Common myeloid progenitor, CD34-positive (primary cell): ENCODE data around the gene PDGFRB.

Experiments used
- CTCF ChIA-PET: fragments of 350-600 bp; sonication (Branson Sonifier 250); formaldehyde crosslinking; loops from one replicate; lab custom pipeline; 2021; ENCODE audit warnings: antibody characterized with exemption; lab: Charles Lee
- POLR2A ChIA-PET: fragments of 350-600 bp; sonication (Branson Sonifier 250); formaldehyde crosslinking; loops from one replicate; lab custom pipeline; 2021; ENCODE audit warnings: antibody characterized with exemption; lab: Charles Lee
- DNase-seq, 3 donors: peaks; one replicate each; pipeline versions ENCODE4 v3.0.0 to v3.0.0-alpha.2; 2013
- H3K27ac ChIP-seq, 2 experiments: 1 replicate in 1 of 2; 2 replicates in 1 of 2; pipeline ENCODE4 v1.7.0; 2013; ENCODE audit warnings: inconsistent platforms in 2 of 2, low read length in 2 of 2, mild to moderate bottlenecking in 2 of 2, low read depth in 1 of 2, moderate library complexity in 1 of 2; ENCODE audit not compliant: severe bottlenecking in 2 of 2, insufficient read depth in 1 of 2, poor library complexity in 1 of 2
- H3K27me3 ChIP-seq, 5 experiments: replicated peaks in 2 of 5; 1 replicate in 3 of 5; 2 replicates in 2 of 5; pipeline versions ENCODE4 v1.6.1 to v1.7.0; 2013; ENCODE audit warnings: low read length in 4 of 5, mild to moderate bottlenecking in 2 of 5, moderate library complexity in 2 of 5, inconsistent platforms in 1 of 5; ENCODE audit not compliant: insufficient read depth in 5 of 5, control insufficient read depth in 4 of 5
- H3K36me3 ChIP-seq, 4 experiments: 1 replicate in 2 of 4; 2 replicates in 2 of 4; pipeline versions ENCODE4 v1.6.1 to v1.7.0; 2013; ENCODE audit warnings: low read length in 3 of 4, control low read depth in 1 of 4, mild to moderate bottlenecking in 1 of 4; ENCODE audit not compliant: control insufficient read depth in 4 of 4, insufficient read depth in 4 of 4
- H3K4me1 ChIP-seq, 4 experiments: 1 replicate in 3 of 4; 2 replicates in 1 of 4; pipeline versions ENCODE4 v1.6.1 to v1.7.1; 2013; ENCODE audit warnings: low read length in 3 of 4, mild to moderate bottlenecking in 3 of 4, control low read depth in 1 of 4, inconsistent platforms in 1 of 4, moderate library complexity in 1 of 4; ENCODE audit not compliant: control insufficient read depth in 4 of 4, insufficient read depth in 4 of 4; ENCODE audit errors: control extremely low read depth in 1 of 4
- H3K4me3 ChIP-seq, 7 experiments: 1 replicate in 4 of 7; 2 replicates in 3 of 7; pipeline versions ENCODE4 v1.5.1 to v1.7.0; 2013; ENCODE audit warnings: mild to moderate bottlenecking in 7 of 7, low read length in 6 of 7, moderate library complexity in 6 of 7, inconsistent platforms in 2 of 7, low read depth in 2 of 7, control low read depth in 1 of 7; ENCODE audit not compliant: insufficient read depth in 4 of 7, control insufficient read depth in 1 of 7; ENCODE audit errors: extremely low read depth in 1 of 7
- H3K9me3 ChIP-seq, 5 experiments: 1 replicate in 4 of 5; 2 replicates in 1 of 5; pipeline versions ENCODE4 v1.6.1 to v1.7.1; 2013; ENCODE audit warnings: low read length in 4 of 5, mild to moderate bottlenecking in 2 of 5, inconsistent platforms in 1 of 5, low read depth in 1 of 5, moderate library complexity in 1 of 5; ENCODE audit not compliant: control insufficient read depth in 4 of 5, insufficient read depth in 2 of 5; ENCODE audit errors: control extremely low read depth in 1 of 5
- WGBS: methylation state at CpG from one replicate; pipeline ENCODE4 v1.1.5; 2013; ENCODE audit not compliant: insufficient coverage; 5-methylcytosine and 5-hydroxymethylcytosine counted together

PDGFRB gene

DNA sequence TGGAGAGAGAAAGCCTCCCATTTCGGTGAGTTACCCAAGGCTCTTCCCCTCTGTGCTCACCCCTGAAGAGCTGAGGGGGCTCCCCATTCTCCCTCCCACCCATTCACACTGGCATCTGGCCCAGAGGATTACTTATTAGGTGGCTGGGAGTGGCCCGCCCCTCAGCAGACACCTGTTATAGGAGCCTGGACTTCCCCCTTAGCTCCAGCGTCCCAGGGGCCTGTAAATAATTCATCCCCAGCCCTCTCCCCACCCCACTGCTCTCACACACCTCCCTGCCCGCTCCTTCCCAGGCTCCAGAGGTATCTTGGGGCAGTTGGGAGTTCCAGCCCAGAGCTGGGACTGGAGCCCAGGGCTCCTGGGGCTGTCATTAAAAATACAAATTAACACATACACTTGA lies 22.6 kb upstream of the PDGFRB start:
- CTCF ChIA-PET = interaction anchor here (0.9 to 3.3 kb wide), 4 partner anchors 12 to 44 kb away, joined by 3 to 10 read pairs (median 6); partner anchors contain the start of gene SLC6A7
- POLR2A ChIA-PET = no interaction called here
- DNase-seq = no peak
- Histone ChIP-seq H3K9me3 (no peaks in the 10 kb centered on the region), H3K36me3 (no peaks in the 10 kb centered on the region), H3K27ac (no peak overlapping the region), H3K4me1 (peaks cover 0 to 9% (median 0%) of the 10 kb centered on the region in 4 experiments), H3K27me3 (peaks cover 0 to 5% (median 0%) of the 10 kb centered on the region in 5 experiments), H3K4me3 (no peak overlapping the region)
- 100% methylated on average over 2 of the region's 4 CpGs for WGBS

DNA sequence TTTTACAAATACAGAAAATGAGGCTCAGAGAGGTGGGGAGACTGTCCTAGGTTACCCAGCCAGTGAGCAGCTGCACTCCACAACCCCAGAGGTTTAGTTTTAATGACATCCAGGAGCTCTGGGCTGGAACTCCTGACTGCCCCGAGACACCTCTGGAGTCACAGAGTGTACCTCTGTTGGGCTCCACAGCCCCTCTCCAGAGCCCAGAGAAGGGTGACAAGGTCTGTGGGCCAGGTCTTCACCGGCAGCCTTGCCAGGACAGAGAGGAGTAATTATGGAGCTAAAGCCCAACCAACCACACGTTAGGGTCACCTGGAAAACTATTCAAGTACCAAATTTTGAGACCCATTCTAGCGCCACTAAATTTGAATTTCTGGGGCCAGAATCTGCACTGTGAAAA lies 22.1 kb upstream of the PDGFRB start:
- CTCF ChIA-PET = interaction anchor here (1.1 to 3.3 kb wide), 7 partner anchors 12 to 810 kb away, joined by 3 to 10 read pairs (median 3); partner anchors contain the start of gene SLC6A7
- Histone ChIP-seq H3K27ac (no peak overlapping the region), H3K4me3 (no peak overlapping the region), H3K4me1 (peaks cover 0 to 9% (median 0%) of the 10 kb centered on the region in 4 experiments), H3K27me3 (peaks cover 0 to 5% (median 0%) of the 10 kb centered on the region in 5 experiments), H3K9me3 (no peaks in the 10 kb centered on the region), H3K36me3 (no peaks in the 10 kb centered on the region)
- 100% methylated on average over 4 of the region's 4 CpGs for WGBS
- no peak for DNase-seq
- POLR2A ChIA-PET = no interaction called here

DNA sequence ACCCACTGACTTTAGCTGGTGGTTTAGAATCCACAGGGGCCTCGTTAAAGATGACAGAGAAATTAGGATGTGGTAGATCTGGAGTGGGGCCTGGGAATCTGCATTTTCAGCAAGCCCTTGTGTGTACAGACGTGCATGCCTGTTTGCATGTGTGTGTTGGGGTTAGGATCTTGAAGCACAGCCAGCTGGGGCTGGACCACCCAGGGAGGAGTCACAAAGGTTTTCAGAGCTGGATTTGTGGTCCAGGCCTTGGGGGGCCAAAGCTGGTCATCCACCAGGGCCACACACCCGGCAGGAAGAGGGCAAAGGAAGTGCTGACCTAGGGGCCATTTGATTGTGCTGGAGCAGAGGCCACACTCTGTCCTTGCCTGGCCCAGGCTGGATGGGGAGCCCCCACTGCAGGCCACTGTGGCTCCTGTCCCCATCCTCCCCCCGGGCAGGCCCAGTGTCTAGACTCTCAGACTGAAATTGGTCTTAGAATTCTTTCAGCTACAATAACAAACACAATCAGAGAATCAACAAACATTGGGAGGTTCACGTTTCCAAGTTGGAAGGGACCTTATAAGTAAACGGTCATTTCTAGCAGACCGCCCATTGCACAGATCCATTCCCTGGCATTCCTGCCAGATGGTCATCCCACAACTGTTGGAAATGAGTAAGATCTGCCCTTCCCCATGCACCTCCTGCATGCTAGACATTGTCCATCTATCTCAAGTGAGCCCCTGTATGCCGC lies 21.3 kb upstream of the PDGFRB start:
- POLR2A ChIA-PET = no interaction called here
- Histone ChIP-seq H3K27me3 (peaks cover 0 to 5% (median 0%) of the 10 kb centered on the region in 5 experiments), H3K9me3 (no peaks in the 10 kb centered on the region), H3K4me3 (no peak overlapping the region), H3K4me1 (peaks cover 0 to 9% (median 0%) of the 10 kb centered on the region in 4 experiments), H3K27ac (no peak overlapping the region), H3K36me3 (no peaks in the 10 kb centered on the region)
- WGBS = 92% methylated on average over 8 of the region's 8 CpGs
- CTCF ChIA-PET = interaction anchor here (0.8 to 3.3 kb wide), 15 partner anchors 7 to 810 kb away, joined by 3 to 11 read pairs (median 4); no protein-coding TSS in a partner anchor
- no peak for DNase-seq

DNA sequence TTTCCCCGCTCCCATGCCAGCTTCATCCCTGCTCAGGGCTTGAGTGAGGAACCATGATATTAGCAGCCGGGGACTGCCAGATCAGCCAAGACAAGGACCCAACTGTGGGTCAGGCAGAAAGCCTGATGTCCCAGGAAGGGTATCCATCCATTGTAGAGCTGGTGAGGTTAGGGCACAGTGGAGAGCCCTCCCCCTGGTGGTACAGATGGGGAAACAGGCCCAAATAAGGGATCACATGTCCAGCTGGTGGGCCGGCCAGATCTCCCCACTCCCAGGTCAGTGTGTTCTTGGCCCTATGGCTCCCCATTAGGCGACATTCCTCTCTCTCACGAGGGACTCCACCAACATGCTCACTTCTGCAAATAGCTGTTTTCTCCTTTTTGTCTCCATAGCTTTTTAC lies 19.9 kb upstream of the PDGFRB start:
- Histone ChIP-seq H3K36me3 (no peaks in the 10 kb centered on the region), H3K27ac (no peak overlapping the region), H3K4me1 (peaks cover 0 to 4% (median 0%) of the 10 kb centered on the region in 4 experiments), H3K27me3 (peaks cover 0 to 8% (median 0%) of the 10 kb centered on the region in 5 experiments), H3K4me3 (no peak overlapping the region), H3K9me3 (no peaks in the 10 kb centered on the region)
- 81% methylated on average over 4 of the region's 5 CpGs for WGBS
- ChIA-PET POLR2A (no interaction called here), CTCF (interaction anchor here (0.7 to 3.3 kb wide), 21 partner anchors 9 to 174 kb away, joined by 3 to 11 read pairs (median 4); partner anchors contain the start of genes CDX1, PDGFRB and SLC6A7)
- peak; percentile 24 to 46 (median 35) for DNase-seq

DNA sequence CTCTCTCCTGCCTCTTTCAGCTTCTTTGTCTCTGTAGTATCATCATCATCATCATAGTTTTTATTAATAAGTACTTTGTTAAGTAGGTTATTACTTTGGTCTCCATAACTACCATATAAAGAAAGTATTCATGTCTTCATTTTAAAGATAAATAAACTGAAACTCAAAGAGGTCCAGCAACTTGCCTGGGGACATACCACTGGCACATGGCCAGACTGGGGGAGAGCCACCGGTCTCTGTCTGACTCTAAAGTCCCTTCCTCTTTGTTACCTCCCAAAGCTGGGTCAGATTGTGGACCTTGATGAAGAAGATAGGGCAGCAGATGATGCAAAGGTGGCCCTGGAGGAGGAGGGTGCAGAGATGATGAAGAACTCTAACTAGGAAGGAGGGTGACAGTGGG lies 19.4 kb upstream of the PDGFRB start:
- Histone ChIP-seq H3K36me3 (no peaks in the 10 kb centered on the region), H3K4me3 (no peak overlapping the region), H3K9me3 (no peaks in the 10 kb centered on the region), H3K27ac (no peak overlapping the region), H3K4me1 (no peaks in the 10 kb centered on the region), H3K27me3 (peaks cover 0 to 12% (median 3%) of the 10 kb centered on the region in 5 experiments)
- POLR2A ChIA-PET = no interaction called here
- no peak for DNase-seq
- WGBS = no CpG with 5 or more reads among the region's 1 CpG
- CTCF ChIA-PET = interaction anchor here (0.7 to 2.4 kb wide), 20 partner anchors 9 to 174 kb away, joined by 3 to 11 read pairs (median 4); partner anchors contain the start of gene PDGFRB

DNA sequence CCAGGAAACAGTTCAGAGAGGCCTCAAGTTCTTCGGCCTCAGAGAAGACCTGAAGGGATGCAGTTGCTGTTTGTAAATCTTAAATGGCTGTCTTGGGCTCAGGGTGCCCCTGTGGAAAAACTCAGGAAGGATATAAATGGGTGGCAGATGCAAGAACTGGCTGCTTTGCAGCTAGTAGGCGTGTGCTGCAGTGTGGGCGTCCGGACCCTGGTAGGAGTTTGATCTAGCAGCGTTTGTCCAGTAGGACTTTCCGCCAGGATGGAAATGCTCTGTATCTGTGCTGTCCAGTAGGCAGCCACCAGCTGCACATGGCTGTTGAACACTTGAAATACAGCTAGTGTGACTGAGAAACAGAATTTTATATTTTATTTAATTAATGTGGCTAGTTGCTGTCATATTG lies 18.6 kb upstream of the PDGFRB start:
- H3K4me1 ChIP-seq = no peaks in the 10 kb centered on the region
- WGBS = 99% methylated on average over 6 of the region's 6 CpGs
- no peak for DNase-seq
- H3K27me3 ChIP-seq = peaks cover 0 to 16% (median 11%) of the 10 kb centered on the region in 5 experiments
- H3K36me3 ChIP-seq = no peaks in the 10 kb centered on the region
- CTCF ChIA-PET = interaction anchor here (0.7 to 3.0 kb wide), 13 partner anchors 12 to 175 kb away, joined by 3 to 11 read pairs (median 4); no protein-coding TSS in a partner anchor
- H3K27ac ChIP-seq = no peak overlapping the region
- no peak overlapping the region for H3K4me3 ChIP-seq
- POLR2A ChIA-PET = no interaction called here
- no peaks in the 10 kb centered on the region for H3K9me3 ChIP-seq

DNA sequence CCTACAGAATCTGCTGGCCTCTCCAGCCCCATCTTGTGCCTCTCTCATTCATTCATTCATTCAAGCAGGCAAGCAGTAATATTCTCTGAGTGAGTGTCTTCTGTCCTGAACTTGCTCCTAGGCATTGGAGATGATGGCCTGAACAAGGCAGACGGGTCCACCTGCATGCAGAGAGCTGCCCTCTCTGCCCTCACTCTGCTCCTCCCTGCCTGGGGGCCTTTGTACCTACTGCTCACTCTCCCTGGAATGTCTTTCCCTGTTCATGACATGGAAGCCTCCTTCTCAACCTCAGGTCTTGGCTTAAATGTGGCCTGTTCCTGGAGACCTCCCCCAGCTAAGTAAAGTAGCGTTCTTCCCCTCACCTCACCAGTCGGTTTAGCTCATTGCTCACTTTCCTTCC lies 17.5 kb upstream of the PDGFRB start:
- DNase-seq = no peak
- H3K9me3 ChIP-seq = no peaks in the 10 kb centered on the region
- POLR2A ChIA-PET = interaction anchor here (0.6 kb wide), 1 partner anchor 234 kb away, joined by 3 read pairs; no protein-coding TSS in a partner anchor
- WGBS = 100% methylated on average over 2 of the region's 3 CpGs
- CTCF ChIA-PET = interaction anchor here (1.0 to 3.0 kb wide), 12 partner anchors 8 to 43 kb away, joined by 3 to 11 read pairs (median 4); partner anchors contain the start of gene PDGFRB
- H3K27me3 ChIP-seq = peaks cover 0 to 25% (median 22%) of the 10 kb centered on the region in 5 experiments
- no peaks in the 10 kb centered on the region for H3K36me3 ChIP-seq
- no peaks in the 10 kb centered on the region for H3K4me1 ChIP-seq
- H3K27ac ChIP-seq = no peak overlapping the region
- no peak overlapping the region for H3K4me3 ChIP-seq
